Astrocyte (in vitro differentiated cells and primary cell): Measurements from ENCODE around the gene TENM3. TPM values are rescaled to one million over a fixed set of nuclear protein-coding genes. Genes with fewer than 3 reads are reported as not detected.

Experiments
- DNase-seq: peaks from one replicate; pipeline ENCODE4 v3.0.0-alpha.2; 2010; ENCODE audit warnings: low read depth
- FAIRE-seq: peaks from 2 replicates; lab custom pipeline; 2011; peaks lifted over from hg19 to GRCh38; lab: Jason Lieb, UNC
- H2AFZ ChIP-seq: 2 replicates; pipeline ENCODE4 v1.6.0; 2012; ENCODE audit warnings: low read depth, low read length, inconsistent platforms
- H3K27ac ChIP-seq: 2 replicates; pipeline ENCODE4 v1.5.1; 2011; ENCODE audit warnings: low read depth, low read length, inconsistent platforms
- H3K27me3 ChIP-seq: 2 replicates; pipeline ENCODE4 v1.6.0; 2011; ENCODE audit warnings: low read length, inconsistent platforms; ENCODE audit not compliant: insufficient read depth
- H3K36me3 ChIP-seq: 2 replicates; pipeline ENCODE4 v1.5.1; 2011; ENCODE audit warnings: low read length, inconsistent platforms; ENCODE audit not compliant: insufficient read depth
- H3K4me1 ChIP-seq: 2 replicates; pipeline ENCODE4 v1.5.1; 2011; ENCODE audit warnings: low read length, inconsistent platforms; ENCODE audit not compliant: insufficient read depth
- H3K4me2 ChIP-seq: 2 replicates; pipeline ENCODE4 v1.6.0; 2012; ENCODE audit warnings: low read length, inconsistent platforms
- H3K4me3 ChIP-seq: 2 replicates; pipeline ENCODE4 v1.5.1; 2011; ENCODE audit warnings: low read depth, mild to moderate bottlenecking, low read length, inconsistent platforms; ENCODE audit not compliant: insufficient read depth
- H3K79me2 ChIP-seq: 2 replicates; pipeline ENCODE4 v1.6.0; 2012; ENCODE audit warnings: mild to moderate bottlenecking, low read length, inconsistent platforms; ENCODE audit not compliant: insufficient read depth
- H3K9ac ChIP-seq: 2 replicates; pipeline ENCODE4 v1.6.0; 2012; ENCODE audit warnings: mild to moderate bottlenecking, low read length, inconsistent platforms
- H3K9me3 ChIP-seq: 2 replicates; pipeline ENCODE4 v1.5.1; 2012; ENCODE audit warnings: low read depth, mild to moderate bottlenecking, low read length, inconsistent platforms; ENCODE audit not compliant: insufficient read depth
- H4K20me1 ChIP-seq: 2 replicates; pipeline ENCODE4 v1.6.0; 2012; ENCODE audit warnings: low read length, inconsistent platforms; ENCODE audit not compliant: insufficient read depth
- H3K27ac Mint-ChIP-seq: one replicate; pipeline ENCODE4 v1.8.0; 2021; ENCODE audit warnings: mild to moderate bottlenecking, mixed read lengths; ENCODE audit not compliant: unreplicated experiment
- H3K27me3 Mint-ChIP-seq: one replicate; pipeline ENCODE4 v1.8.0; 2021; ENCODE audit warnings: low read depth, mixed read lengths; ENCODE audit not compliant: unreplicated experiment
- H3K36me3 Mint-ChIP-seq: one replicate; pipeline ENCODE4 v1.8.0; 2021; ENCODE audit warnings: low read depth, mixed read lengths; ENCODE audit not compliant: unreplicated experiment
- H3K4me1 Mint-ChIP-seq: one replicate; pipeline ENCODE4 v1.8.0; 2021; ENCODE audit warnings: low read depth, mixed read lengths; ENCODE audit not compliant: unreplicated experiment
- H3K4me3 Mint-ChIP-seq: one replicate; pipeline ENCODE4 v1.8.0; 2021; ENCODE audit warnings: mild to moderate bottlenecking, moderate library complexity, mixed read lengths; ENCODE audit not compliant: unreplicated experiment
- H3K9me3 Mint-ChIP-seq: one replicate; pipeline ENCODE4 v1.8.0; 2021; ENCODE audit warnings: mild to moderate bottlenecking, mixed read lengths; ENCODE audit not compliant: unreplicated experiment
- CTCF ChIP-seq: IDR thresholded peaks from 2 replicates; pipeline ENCODE4 v1.5.1; 2011; ENCODE audit warnings: low read depth, mild to moderate bottlenecking, inconsistent platforms, low read length, moderate library complexity; ENCODE audit not compliant: insufficient read depth
- EZH2 ChIP-seq: IDR thresholded peaks from 2 replicates; pipeline ENCODE4 v1.6.1; 2012; ENCODE audit warnings: mild to moderate bottlenecking, low read length, inconsistent platforms; ENCODE audit not compliant: insufficient read depth
- total RNA-seq: library from RNA; stranded (reverse); gene quantifications from 2 replicates; pipeline ENCODE4 v1.2.1, GENCODE V29; 2021

Gene TENM3
- total RNA-seq, 1 donor from 2014 or later: 127 TPM

- Mint-ChIP-seq H3K4me1 (no peaks in the 10 kb centered on the region), H3K27me3 (no peaks in the 10 kb centered on the region), H3K27ac (no peak overlapping the region), H3K36me3 (peaks cover 26% of the 10 kb centered on the region), H3K4me3 (no peak overlapping the region), H3K9me3 (peaks cover 6% of the 10 kb centered on the region)
- no peak for TF ChIP-seq CTCF
- no peak for TF ChIP-seq EZH2
- no peak overlapping the region for H3K4me2 ChIP-seq
- FAIRE-seq: peak; percentile 5
- no peaks in the 10 kb centered on the region for H4K20me1 ChIP-seq
- H3K9ac ChIP-seq: no peak overlapping the region
- no peaks in the 10 kb centered on the region for H3K36me3 ChIP-seq
- no peak overlapping the region for H3K4me3 ChIP-seq
- H3K4me1 ChIP-seq: peaks cover 10% of the 10 kb centered on the region
- DNase-seq: no peak
- H3K27ac ChIP-seq: no peak overlapping the region
- no peak overlapping the region for H2AFZ ChIP-seq
- no peaks in the 10 kb centered on the region for H3K9me3 ChIP-seq
- no peaks in the 10 kb centered on the region for H3K27me3 ChIP-seq
- H3K79me2 ChIP-seq: peaks cover 14% of the 10 kb centered on the region
Measured at GRCh38 chr4:182273191-182273935, 30.2 kb downstream of the TENM3 start.

DNA sequence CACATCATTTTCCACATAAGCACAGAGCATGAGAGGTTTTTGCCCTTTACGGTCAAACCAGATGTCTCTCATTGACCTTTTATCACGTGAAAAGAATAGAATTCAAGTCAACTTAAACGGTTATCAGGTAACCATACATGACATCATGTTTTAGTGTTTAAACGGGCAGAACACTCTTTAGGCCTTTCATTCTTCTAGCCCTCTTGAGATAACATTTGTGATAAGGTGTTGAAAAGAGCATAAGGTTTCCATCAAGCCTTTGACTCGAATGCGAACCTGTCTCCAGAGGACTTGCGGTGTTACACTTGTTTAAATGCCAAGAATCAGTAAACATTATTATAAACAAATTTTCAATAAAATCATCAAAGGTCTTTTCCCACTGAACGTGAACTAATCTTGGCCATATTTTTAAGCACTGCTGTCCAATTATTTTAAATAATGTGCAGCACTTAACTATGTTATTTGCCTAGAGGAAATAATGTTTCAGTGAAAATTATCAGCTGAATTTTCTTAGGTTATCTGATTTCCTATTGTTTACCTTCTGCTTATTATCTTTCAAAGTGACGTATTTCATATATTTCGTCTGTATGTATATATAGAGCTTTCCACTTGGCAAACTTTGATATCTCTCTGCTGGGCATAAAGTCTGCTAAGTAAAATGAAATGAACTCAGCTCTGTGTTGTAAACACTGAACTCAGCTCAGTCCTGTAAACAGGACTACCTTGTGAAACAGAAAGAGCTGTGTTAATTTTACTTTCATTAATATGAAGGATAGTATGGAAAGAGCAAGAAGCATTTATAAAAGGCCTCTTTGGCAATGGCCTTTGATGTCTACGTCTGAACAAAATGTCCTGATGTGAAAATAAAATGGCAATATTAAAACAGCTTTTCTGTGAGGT lies 33.3 kb downstream of the TENM3 start:
- no peak for DNase-seq
- Mint-ChIP-seq H3K4me3 (no peak overlapping the region), H3K4me1 (peaks cover 6% of the 10 kb centered on the region), H3K36me3 (peaks cover 20% of the 10 kb centered on the region), H3K27me3 (no peaks in the 10 kb centered on the region), H3K9me3 (peaks cover 2% of the 10 kb centered on the region), H3K27ac (no peak overlapping the region)
- no peak for TF ChIP-seq EZH2
- no peak for TF ChIP-seq CTCF
- Histone ChIP-seq H3K9ac (peak overlapping the region; percentile 13), H3K4me3 (no peak overlapping the region), H4K20me1 (no peaks in the 10 kb centered on the region), H3K27me3 (no peaks in the 10 kb centered on the region), H3K4me2 (peak overlapping the region; percentile 53), H2AFZ (no peak overlapping the region), H3K36me3 (no peaks in the 10 kb centered on the region), H3K79me2 (peaks cover 28% of the 10 kb centered on the region), H3K27ac (peak overlapping the region; percentile 35), H3K9me3 (no peaks in the 10 kb centered on the region), H3K4me1 (peaks cover 26% of the 10 kb centered on the region)
- FAIRE-seq: no peak
